ENCODE data around the gene NAPA. TPM values are rescaled to one million over a fixed set of nuclear protein-coding genes. Genes with fewer than 3 reads are reported as not detected.

The NAPA gene
- total RNA-seq = 100 to 1,000 TPM in 3 of 4 donors, 10 to 100 TPM in 1; 94.8 to 138 (median 114) TPM

GRCh38 chr19:47514869-47515588, at the start of gene NAPA:
NAPA (minus strand) TSS chr19:47515063; CDS start chr19:47514940, 123 bp downstream.
- peak within 1 kb of the TSS; percentile 82 to 98 (median 92) for H3K4me3 ChIP-seq
- 0% methylated on average over 35 of the region's 78 CpGs; no CpG with 5 or more reads in 1 of the 2 donors for WGBS, 2 donors (ENCODE audit: low coverage in 1 of 2)
- DNase-seq = peak; percentile 100
- in situ Hi-C loops (cut with MboI; ENCODE audit: low pct_ligation_motif_present in 1 of 4, low pct_unique_long_range_greater_than_20kb in 1 of 4, low sequenced_read_pairs in 3 of 4) = loop anchor here in 3 of 4 donors (5.0 to 10.0 kb wide), 3 partner anchors 80 to 92 kb away; partner anchors contain the start of gene BICRA (in 2 of the 3)
- peak within 1 kb of the TSS; percentile 95 to 99 (median 98) for H3K27ac ChIP-seq
- peaks cover 33 to 46% (median 38%) of the 10 kb centered on the region in 4 donors for H3K4me1 ChIP-seq
- H3K27me3 ChIP-seq = no peaks in the 10 kb centered on the region
- no peaks in the 10 kb centered on the region for H3K36me3 ChIP-seq
- H3K9me3 ChIP-seq = no peaks in the 10 kb centered on the region
- intact Hi-C loops (cut with DNase I; ENCODE audit: low total_unique reads) = loop anchor here (2.0 to 10.0 kb wide), 3 partner anchors 84 to 270 kb away; no protein-coding TSS in a partner anchor
- peak; percentile 99 for TF ChIP-seq POLR2A (IDR thresholded peaks at IDR 0.05)
- no peak for TF ChIP-seq CTCF (IDR thresholded peaks at IDR 0.05)
- peak; percentile 97 to 98 (median 98) for TF ChIP-seq POLR2AphosphoS5 (IDR thresholded peaks at IDR 0.05)

GRCh38 chr19:47564081-47564480, 49.2 kb upstream of the NAPA start:
- Histone ChIP-seq H3K36me3 (no peaks in the 10 kb centered on the region), H3K27ac (peak overlapping the region; percentile 65 to 75 (median 73)), H3K4me3 (peak overlapping the region in 1 of 4 donors; percentile 14), H3K9me3 (no peaks in the 10 kb centered on the region), H3K4me1 (peaks cover 0 to 37% (median 16%) of the 10 kb centered on the region in 4 donors), H3K27me3 (no peaks in the 10 kb centered on the region)
- TF ChIP-seq EP300 (IDR thresholded peaks at IDR 0.05; ENCODE audit: low read depth) (no peak), POLR2AphosphoS5 (IDR thresholded peaks at IDR 0.05) (peak in 2 of 3 donors; percentile 34 to 39)
- in situ Hi-C loops (cut with MboI; ENCODE audit: low pct_ligation_motif_present in 1 of 4, low pct_unique_long_range_greater_than_20kb in 1 of 4, low sequenced_read_pairs in 3 of 4) (no loop called here), intact Hi-C loops (cut with DNase I; ENCODE audit: low total_unique reads) (no loop called here)
- DNase-seq = peak; percentile 63
- WGBS, 2 donors (ENCODE audit: low coverage in 1 of 2) = 38 to 39% methylated on average over 2 to 3 of the region's 3 CpGs

GRCh38 chr19:47561440-47562057, 46.7 kb upstream of the NAPA start:
- DNase-seq = no peak
- Histone ChIP-seq H3K27ac (peak overlapping the region; percentile 62 to 73 (median 64)), H3K4me3 (no peak overlapping the region), H3K36me3 (no peaks in the 10 kb centered on the region), H3K4me1 (peaks cover 0 to 37% (median 16%) of the 10 kb centered on the region in 4 donors), H3K27me3 (no peaks in the 10 kb centered on the region), H3K9me3 (no peaks in the 10 kb centered on the region)
- intact Hi-C loops (cut with DNase I; ENCODE audit: low total_unique reads) (no loop called here), in situ Hi-C loops (cut with MboI; ENCODE audit: low pct_ligation_motif_present in 1 of 4, low pct_unique_long_range_greater_than_20kb in 1 of 4, low sequenced_read_pairs in 3 of 4) (no loop called here)
- no peak for TF ChIP-seq EP300 (IDR thresholded peaks at IDR 0.05; ENCODE audit: low read depth)
- TF ChIP-seq POLR2AphosphoS5 (IDR thresholded peaks at IDR 0.05) = no peak
- TF ChIP-seq CTCF (IDR thresholded peaks at IDR 0.05) = no peak
- no peak for TF ChIP-seq POLR2A (IDR thresholded peaks at IDR 0.05)
- WGBS, 2 donors (ENCODE audit: low coverage in 1 of 2) = 60% methylated on average over 1 to 7 of the region's 7 CpGs

- H3K36me3 ChIP-seq = no peaks in the 10 kb centered on the region
Measured at GRCh38 chr19:47560999-47561398, 46.1 kb upstream of the NAPA start.

More at GRCh38 chr19:47560999-47561398, 46.1 kb upstream of the NAPA start:
- peaks cover 0 to 37% (median 16%) of the 10 kb centered on the region in 4 donors for H3K4me1 ChIP-seq
- in situ Hi-C loops (cut with MboI; ENCODE audit: low pct_ligation_motif_present in 1 of 4, low pct_unique_long_range_greater_than_20kb in 1 of 4, low sequenced_read_pairs in 3 of 4) = no loop called here
- DNase-seq = no peak
- 78% methylated on average over 2 of the region's 2 CpGs; no CpG with 5 or more reads in 1 of the 2 donors for WGBS, 2 donors (ENCODE audit: low coverage in 1 of 2)
- no peaks in the 10 kb centered on the region for H3K9me3 ChIP-seq
- intact Hi-C loops (cut with DNase I; ENCODE audit: low total_unique reads) = no loop called here
- H3K27ac ChIP-seq = peak overlapping the region; percentile 62 to 73 (median 64)
- TF ChIP-seq POLR2A (IDR thresholded peaks at IDR 0.05) = no peak
- no peak for TF ChIP-seq CTCF (IDR thresholded peaks at IDR 0.05)
- no peaks in the 10 kb centered on the region for H3K27me3 ChIP-seq
- H3K4me3 ChIP-seq = no peak overlapping the region
